Fibroblast of upper back skin (primary cell): Measurements from ENCODE around the gene AANAT.
A peak's percentile ranks its signal among the peaks of the same experiment; 100 is the strongest.

Source experiments
- DNase-seq: peaks from one replicate; pipeline ENCODE4 v3.0.0-alpha.2; 2013

The AANAT gene

GRCh38 chr17:76442341-76443338, 24.8 kb upstream of the AANAT start:
- DNase-seq, result no peak

GRCh38 chr17:76444518-76445311, 22.7 kb upstream of the AANAT start:
- DNase-seq, result no peak

GRCh38 chr17:76445697-76446448, 21.5 kb upstream of the AANAT start:
- DNase-seq, result no peak

- peak; percentile 65 for DNase-seq
Observed at GRCh38 chr17:76446449-76447231, 20.8 kb upstream of the AANAT start.

- DNase-seq, result peak; percentile 32
Observed at GRCh38 chr17:76447931-76448652, 19.3 kb upstream of the AANAT start.

GRCh38 chr17:76449126-76449525, 18.3 kb upstream of the AANAT start:
- DNase-seq, result no peak

- DNase-seq, result no peak
Observed at GRCh38 chr17:76451506-76451905, 15.9 kb upstream of the AANAT start.

- no peak for DNase-seq
Observed at GRCh38 chr17:76452127-76452659, 15.2 kb upstream of the AANAT start.

GRCh38 chr17:76452660-76453430, 14.6 kb upstream of the AANAT start, which contains the start of gene UBE2O:
Gene UBE2O (minus strand): TSS chr17:76453152. CDS start chr17:76453141, 11 bp downstream.
- DNase-seq, result peak; percentile 82

- no peak for DNase-seq
Observed at GRCh38 chr17:76453431-76453743, 14.0 kb upstream of the AANAT start.

- peak; percentile 49 for DNase-seq
Observed at GRCh38 chr17:76458580-76459490, 8.6 kb upstream of the AANAT start.

- no peak for DNase-seq
Observed at GRCh38 chr17:76459674-76460073, 7.7 kb upstream of the AANAT start.

- DNase-seq, result no peak
Observed at GRCh38 chr17:76461765-76462555, 5.4 kb upstream of the AANAT start.

GRCh38 chr17:76462556-76463290, 4.7 kb upstream of the AANAT start:
- DNase-seq, result no peak

- no peak for DNase-seq
Observed at GRCh38 chr17:76466775-76467130, 650 bp upstream of the AANAT start.

GRCh38 chr17:76467809-76468633, 618 bp downstream of the AANAT start:
- no peak for DNase-seq

- no peak for DNase-seq
Observed at GRCh38 chr17:76468634-76469010, 1.2 kb downstream of the AANAT start.
